ENCODE results near the gene FAXDC2. TPM values are rescaled to one million over a fixed set of nuclear protein-coding genes. Genes with fewer than 3 reads are reported as not detected.

FAXDC2 gene
- total RNA-seq, 4 donors from 2014 or later = 57.6 to 154 (median 75.8) TPM

DNA sequence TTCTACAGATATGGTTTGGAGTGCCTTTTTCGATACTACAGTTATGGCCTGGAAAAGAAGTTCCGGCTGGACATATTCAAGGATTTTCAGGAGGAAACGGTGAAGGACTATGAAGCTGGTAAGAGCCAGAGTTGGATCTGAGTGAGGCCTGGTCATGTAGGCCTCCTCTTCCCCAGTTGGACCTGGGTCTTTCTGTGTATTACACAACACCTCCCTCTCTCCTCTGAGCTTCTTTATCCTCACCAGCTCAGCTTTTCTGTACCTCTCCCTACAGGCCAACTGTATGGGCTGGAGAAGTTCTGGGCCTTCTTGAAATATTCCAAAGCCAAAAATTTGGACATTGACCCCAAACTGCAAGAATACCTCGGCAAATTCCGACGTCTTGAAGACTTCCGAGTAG, 39.2 kb downstream of the FAXDC2 start:
- Histone ChIP-seq H3K9me3 (no peaks in the 10 kb centered on the region), H3K4me3 (no peak overlapping the region), H3K4me1 (peaks cover 0 to 8% (median 0%) of the 10 kb centered on the region in 4 donors), H3K27me3 (no peaks in the 10 kb centered on the region), H3K27ac (peak overlapping the region in 2 of 4 donors; percentile 37 to 42), H3K36me3 (peaks cover 3 to 93% (median 34%) of the 10 kb centered on the region in 3 donors)
- 85% methylated on average over 7 of the region's 7 CpGs for WGBS, 2 donors
- TF ChIP-seq, protein P1, sequence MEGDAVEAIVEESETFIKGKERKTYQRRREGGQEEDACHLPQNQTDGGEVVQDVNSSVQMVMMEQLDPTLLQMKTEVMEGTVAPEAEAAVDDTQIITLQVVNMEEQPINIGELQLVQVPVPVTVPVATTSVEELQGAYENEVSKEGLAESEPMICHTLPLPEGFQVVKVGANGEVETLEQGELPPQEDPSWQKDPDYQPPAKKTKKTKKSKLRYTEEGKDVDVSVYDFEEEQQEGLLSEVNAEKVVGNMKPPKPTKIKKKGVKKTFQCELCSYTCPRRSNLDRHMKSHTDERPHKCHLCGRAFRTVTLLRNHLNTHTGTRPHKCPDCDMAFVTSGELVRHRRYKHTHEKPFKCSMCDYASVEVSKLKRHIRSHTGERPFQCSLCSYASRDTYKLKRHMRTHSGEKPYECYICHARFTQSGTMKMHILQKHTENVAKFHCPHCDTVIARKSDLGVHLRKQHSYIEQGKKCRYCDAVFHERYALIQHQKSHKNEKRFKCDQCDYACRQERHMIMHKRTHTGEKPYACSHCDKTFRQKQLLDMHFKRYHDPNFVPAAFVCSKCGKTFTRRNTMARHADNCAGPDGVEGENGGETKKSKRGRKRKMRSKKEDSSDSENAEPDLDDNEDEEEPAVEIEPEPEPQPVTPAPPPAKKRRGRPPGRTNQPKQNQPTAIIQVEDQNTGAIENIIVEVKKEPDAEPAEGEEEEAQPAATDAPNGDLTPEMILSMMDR (IDR thresholded peaks at IDR 0.05) = no peak
- TF ChIP-seq EP300 (IDR thresholded peaks at IDR 0.05) (no peak), POLR2A (IDR thresholded peaks at IDR 0.05) (no peak)
- DNase-seq (ENCODE audit: low spot score in 2 of 2) = no peak

DNA sequence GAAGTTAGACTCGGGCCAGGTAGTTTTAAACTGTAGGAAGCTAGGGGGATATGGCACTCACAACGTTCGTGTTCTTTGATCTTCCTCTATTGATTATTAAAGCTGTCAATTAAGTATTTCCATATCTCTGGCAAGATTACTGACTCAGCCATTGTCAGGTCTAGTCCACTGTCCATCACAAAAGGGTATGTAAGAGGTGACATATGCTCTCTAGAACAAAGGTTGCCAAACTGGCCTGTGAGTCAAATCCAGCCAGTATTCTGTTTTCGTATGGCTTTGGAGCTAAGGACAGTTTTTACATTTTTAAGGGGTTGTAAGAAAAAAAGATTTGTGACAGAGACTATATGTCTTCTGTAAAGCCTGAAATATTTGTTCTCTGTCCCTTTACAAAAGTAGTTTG, 44.2 kb downstream of the FAXDC2 start:
- H3K9me3 ChIP-seq = no peaks in the 10 kb centered on the region
- TF ChIP-seq POLR2A (IDR thresholded peaks at IDR 0.05) = no peak
- no peak for TF ChIP-seq EP300 (IDR thresholded peaks at IDR 0.05)
- TF ChIP-seq, protein P1 (IDR thresholded peaks at IDR 0.05) = no peak
- H3K36me3 ChIP-seq = peaks cover 4 to 99% (median 53%) of the 10 kb centered on the region in 3 donors
- no peak overlapping the region for H3K27ac ChIP-seq
- no peaks in the 10 kb centered on the region for H3K27me3 ChIP-seq
- H3K4me1 ChIP-seq = no peaks in the 10 kb centered on the region
- no peak for DNase-seq (ENCODE audit: low spot score in 2 of 2)
- WGBS, 2 donors = 80% methylated on average over 4 of the region's 4 CpGs
- H3K4me3 ChIP-seq = no peak overlapping the region

DNA sequence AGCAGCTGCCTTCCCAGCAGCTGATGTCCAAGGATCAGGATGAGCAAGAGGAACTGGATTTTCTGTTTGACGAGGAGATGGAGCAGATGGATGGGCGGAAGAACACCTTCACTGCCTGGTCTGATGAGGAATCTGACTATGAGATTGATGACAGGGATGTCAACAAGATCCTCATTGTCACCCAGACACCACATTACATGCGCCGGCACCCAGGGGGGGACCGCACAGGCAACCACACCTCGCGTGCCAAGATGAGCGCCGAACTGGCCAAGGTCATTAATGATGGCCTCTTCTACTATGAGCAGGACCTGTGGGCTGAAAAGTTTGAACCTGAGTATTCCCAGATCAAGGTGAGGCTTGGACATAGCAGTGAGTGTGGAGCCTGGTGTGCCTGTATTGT, 48.4 kb downstream of the FAXDC2 start:
- Histone ChIP-seq H3K4me3 (no peak overlapping the region), H3K9me3 (no peaks in the 10 kb centered on the region), H3K27me3 (no peaks in the 10 kb centered on the region), H3K27ac (no peak overlapping the region), H3K36me3 (peaks cover 4 to 94% (median 49%) of the 10 kb centered on the region in 3 donors), H3K4me1 (peaks cover 0 to 9% (median 0%) of the 10 kb centered on the region in 4 donors)
- DNase-seq (ENCODE audit: low spot score in 2 of 2) = no peak
- no peak for TF ChIP-seq EP300 (IDR thresholded peaks at IDR 0.05)
- 95 to 96% methylated on average over 9 of the region's 9 CpGs for WGBS, 2 donors

DNA sequence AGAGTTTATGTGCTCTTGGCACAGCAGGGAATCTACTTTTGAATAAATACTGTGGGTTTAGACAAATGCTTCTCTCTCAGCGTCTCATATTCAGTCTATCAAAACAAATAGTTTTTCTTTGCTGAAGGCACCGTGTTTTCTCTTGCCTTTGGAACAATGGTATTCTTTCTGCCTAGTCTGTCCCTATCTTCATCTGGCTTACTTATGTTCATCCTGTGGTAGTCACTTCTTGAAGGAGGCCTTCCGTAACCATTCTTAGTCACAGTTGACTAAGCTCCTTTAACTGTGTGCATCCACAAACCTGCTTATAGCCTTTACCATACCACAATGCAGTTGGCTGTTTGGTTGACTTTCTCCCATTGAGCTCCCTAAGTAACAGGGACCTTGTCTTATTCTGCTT, 49.3 kb downstream of the FAXDC2 start:
- Histone ChIP-seq H3K27me3 (no peaks in the 10 kb centered on the region), H3K27ac (no peak overlapping the region), H3K4me1 (peaks cover 0 to 9% (median 0%) of the 10 kb centered on the region in 4 donors), H3K4me3 (no peak overlapping the region), H3K36me3 (peaks cover 4 to 88% (median 49%) of the 10 kb centered on the region in 3 donors), H3K9me3 (no peaks in the 10 kb centered on the region)
- DNase-seq (ENCODE audit: low spot score in 2 of 2) = no peak
- 62 to 69% methylated on average over 3 of the region's 3 CpGs for WGBS, 2 donors
- TF ChIP-seq EP300 (IDR thresholded peaks at IDR 0.05) (no peak), POLR2A (IDR thresholded peaks at IDR 0.05) (no peak)
- TF ChIP-seq, protein P1 (IDR thresholded peaks at IDR 0.05) = no peak

DNA sequence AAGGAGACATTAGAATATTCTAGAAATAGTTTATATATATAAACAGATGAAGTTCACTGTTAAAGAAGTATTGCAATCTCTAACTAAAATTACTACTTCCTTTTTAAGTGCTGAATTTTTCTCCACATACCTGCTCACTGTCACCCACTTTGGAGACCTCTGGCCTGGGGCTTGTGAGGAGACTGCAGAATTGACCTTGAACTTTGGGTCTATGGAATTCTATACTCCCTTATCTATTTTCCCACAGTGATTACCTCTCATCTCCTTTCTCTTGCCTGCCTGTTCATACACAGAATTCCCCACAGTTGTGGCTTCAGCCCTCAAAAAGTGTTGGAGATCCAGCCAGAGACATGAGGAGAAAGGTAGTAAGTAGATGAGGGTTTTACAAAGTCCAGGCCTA, 49.8 kb downstream of the FAXDC2 start:
- TF ChIP-seq, protein P1 (IDR thresholded peaks at IDR 0.05) = no peak
- TF ChIP-seq EP300 (IDR thresholded peaks at IDR 0.05) (no peak), POLR2A (IDR thresholded peaks at IDR 0.05) (no peak)
- H3K4me3 ChIP-seq = no peak overlapping the region
- no peak overlapping the region for H3K27ac ChIP-seq
- no peak for DNase-seq (ENCODE audit: low spot score in 2 of 2)
- H3K36me3 ChIP-seq = peaks cover 0 to 83% (median 45%) of the 10 kb centered on the region in 3 donors
- H3K9me3 ChIP-seq = no peaks in the 10 kb centered on the region
- peaks cover 0 to 9% (median 0%) of the 10 kb centered on the region in 4 donors for H3K4me1 ChIP-seq
- no peaks in the 10 kb centered on the region for H3K27me3 ChIP-seq

DNA sequence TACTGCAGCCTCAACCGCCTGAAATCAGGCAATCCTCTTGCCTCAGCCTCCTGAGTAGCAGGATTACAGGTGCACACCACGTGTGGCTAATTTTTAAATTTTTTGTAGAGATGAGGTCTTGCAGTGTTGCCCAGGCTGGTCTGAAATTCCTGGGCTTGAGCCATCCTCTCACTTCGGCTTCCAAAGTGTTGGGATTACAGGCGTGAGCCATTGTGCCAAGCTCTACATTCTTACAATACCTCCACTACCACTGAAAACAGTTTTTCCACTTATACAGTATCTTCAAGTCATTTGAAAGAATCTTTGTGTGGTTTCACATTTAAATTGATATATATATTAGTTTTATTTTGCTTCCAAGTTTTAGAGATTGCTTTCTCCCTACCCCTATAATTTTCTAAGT, 52.6 kb downstream of the FAXDC2 start:
- Histone ChIP-seq H3K4me1 (peaks cover 0 to 22% (median 0%) of the 10 kb centered on the region in 4 donors), H3K9me3 (no peaks in the 10 kb centered on the region), H3K27me3 (no peaks in the 10 kb centered on the region), H3K27ac (no peak overlapping the region), H3K36me3 (peaks cover 2 to 81% (median 19%) of the 10 kb centered on the region in 3 donors), H3K4me3 (no peak overlapping the region)
- 61 to 86% methylated on average over 4 of the region's 4 CpGs for WGBS, 2 donors
- TF ChIP-seq, protein P1 (IDR thresholded peaks at IDR 0.05) = no peak
- no peak for TF ChIP-seq EP300 (IDR thresholded peaks at IDR 0.05)
- no peak for TF ChIP-seq POLR2A (IDR thresholded peaks at IDR 0.05)
- no peak for DNase-seq (ENCODE audit: low spot score in 2 of 2)
